Left cardiac atrium (tissue), 4 donors: ENCODE data around the gene KCNC2. TPM values are rescaled to one million over a fixed set of nuclear protein-coding genes. Genes with fewer than 3 reads are reported as not detected.

Experiments used
- ATAC-seq, 2 donors: fragments of 200-7000 bp; cut with Tn5 transposase; one replicate each; pipeline ENCODE4 v1.9.1; 2020; ENCODE audit warnings: mild to moderate bottlenecking in 2 of 2, moderate library complexity in 2 of 2
- DNase-seq: peaks from one replicate; pipeline ENCODE4 v3.0.0-alpha.2; 2020
- intact Hi-C, 2 donors: fragments of 100-400 bp; cut with DNase I; formaldehyde crosslinking; loops; one replicate each; pipeline versions ENCODE4 v1.14.1 to v1.15.1; 2022 to 2023
- total RNA-seq, 2 donors: library from RNA; stranded (reverse); fragmentation: NEBNext Ultra II Directional; extraction: Animal tissue kit (Norgen Biotek cat#: 25700); gene quantifications; one replicate each; pipeline ENCODE4 v1.2.1, GENCODE V29; 2021
- donor health status: DM: no; HTN: yes; CAD: no.
- donor health status: DM: no; HTN: yes; CAD: no; lungs with severe emphysema.
- donor health status: DM: yes; HTN: yes; CAD: no.
- donor health status: Dilated cardiomyopathy.

Gene KCNC2
- total RNA-seq, 2 donors from 2014 or later: not detected

DNA sequence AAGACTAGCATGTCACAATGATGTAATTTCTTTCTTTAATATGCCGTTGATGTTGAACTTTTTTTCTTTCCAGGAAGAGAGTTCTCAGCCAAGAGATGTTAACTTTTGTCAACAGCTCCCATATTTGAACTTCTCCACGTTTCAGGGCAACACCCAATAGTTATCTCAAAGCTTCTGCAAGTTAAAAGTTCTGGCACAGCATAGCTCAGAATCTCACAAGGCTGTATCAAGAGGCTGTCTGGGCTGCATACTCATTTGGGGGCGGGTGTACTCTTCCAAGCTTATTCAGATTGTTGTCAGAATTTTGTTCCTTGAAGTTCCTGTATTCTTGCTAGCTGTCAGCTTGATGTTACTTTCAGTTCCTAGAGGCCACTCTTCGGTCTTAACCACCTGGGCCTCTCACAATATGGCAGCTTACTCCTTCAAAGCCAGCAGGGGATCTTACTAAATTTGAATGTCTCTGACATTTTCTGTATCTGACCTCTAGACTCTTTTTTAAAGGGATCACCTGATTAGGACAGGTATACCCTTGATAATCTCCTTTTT lies 38.9 kb downstream of the KCNC2 start:
- intact Hi-C loops: no loop called here
- DNase-seq: no peak
- ATAC-seq: peak in 1 of 2 donors; percentile 67

DNA sequence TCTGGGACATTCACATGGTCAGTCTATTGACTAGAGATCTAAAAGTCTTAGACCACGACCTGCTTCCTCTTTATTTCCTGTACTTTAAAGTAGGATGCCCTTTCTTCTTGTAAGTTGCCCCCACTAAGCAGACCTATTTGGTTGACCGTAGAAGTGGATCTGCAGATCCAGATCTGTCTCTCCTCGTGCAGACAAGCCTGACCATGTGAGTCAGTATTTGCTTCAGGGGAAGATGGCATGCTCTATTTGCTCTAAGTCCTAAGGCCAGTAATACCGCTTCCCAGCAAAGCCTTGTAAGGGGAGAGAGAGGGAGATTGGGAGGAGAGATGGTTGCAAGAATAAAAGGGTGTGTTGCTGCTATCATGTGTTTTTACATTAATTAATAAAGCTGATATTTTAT lies 46.8 kb downstream of the KCNC2 start:
- no peak for DNase-seq

DNA sequence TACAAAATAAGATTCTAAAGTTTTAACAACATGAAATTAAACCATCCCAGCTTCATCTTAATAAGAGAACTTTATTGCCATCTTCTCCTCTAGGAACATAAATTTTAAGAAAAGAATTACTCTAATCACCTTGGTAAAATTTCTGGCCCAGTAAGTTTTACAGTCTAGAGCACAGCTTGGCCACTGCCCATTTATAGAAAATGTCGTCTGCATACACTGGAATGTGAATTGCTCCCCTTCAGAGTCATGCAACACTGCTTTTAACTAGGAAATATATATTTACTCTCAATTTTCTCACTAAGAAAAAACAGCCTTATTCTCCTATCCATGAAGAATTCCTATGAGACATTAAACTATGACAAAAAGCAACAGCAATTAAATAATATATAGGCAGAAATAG lies 48.2 kb downstream of the KCNC2 start:
- intact Hi-C loops: no loop called here
- no peak for ATAC-seq

More for the DNA sequence above, 46.8 kb downstream of the KCNC2 start:
- no peak for ATAC-seq
- intact Hi-C loops: no loop called here

DNA sequence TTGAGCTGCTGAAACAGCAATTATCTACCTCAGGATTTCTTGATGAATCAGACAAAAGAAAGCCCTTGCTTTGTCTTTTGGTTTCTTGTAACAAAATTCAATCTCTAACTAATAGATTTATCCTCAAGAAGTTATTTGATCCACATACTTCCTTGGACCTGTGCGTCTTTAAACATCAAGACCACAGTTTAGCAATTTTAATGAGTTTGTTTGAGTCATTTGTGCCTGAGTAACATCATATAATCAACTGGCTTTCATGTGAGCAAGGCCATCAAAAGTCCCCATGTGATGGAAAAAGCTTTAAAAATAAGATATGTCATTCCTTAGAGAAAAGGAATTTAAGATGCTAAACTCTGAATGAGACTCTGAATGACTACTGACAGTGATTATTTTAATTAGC lies 52.3 kb downstream of the KCNC2 start:
- no peak for ATAC-seq
- intact Hi-C loops: no loop called here

More for the DNA sequence above, 48.2 kb downstream of the KCNC2 start:
- no peak for DNase-seq

DNA sequence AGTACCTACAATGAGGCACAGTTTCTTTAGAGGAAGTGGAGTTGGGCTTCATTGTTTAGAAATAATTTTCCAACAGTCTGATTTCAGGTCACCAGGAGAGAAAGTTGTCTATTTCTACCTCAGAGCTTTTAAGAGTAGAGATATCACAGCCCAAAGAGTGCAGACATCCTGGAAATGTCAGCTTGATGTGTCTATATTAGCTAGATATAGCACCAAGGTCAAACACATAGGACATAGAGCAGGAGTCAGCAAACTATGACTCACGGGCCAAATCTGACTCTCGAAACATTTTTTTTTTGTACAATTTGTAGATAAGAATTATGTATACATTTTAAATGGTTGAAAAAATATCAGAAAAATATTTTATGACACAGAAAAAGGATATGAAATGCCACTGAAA lies 53.7 kb downstream of the KCNC2 start:
- DNase-seq (no peak), ATAC-seq (no peak)
- intact Hi-C loops: no loop called here

More for the DNA sequence above, 52.3 kb downstream of the KCNC2 start:
- DNase-seq: no peak

DNA sequence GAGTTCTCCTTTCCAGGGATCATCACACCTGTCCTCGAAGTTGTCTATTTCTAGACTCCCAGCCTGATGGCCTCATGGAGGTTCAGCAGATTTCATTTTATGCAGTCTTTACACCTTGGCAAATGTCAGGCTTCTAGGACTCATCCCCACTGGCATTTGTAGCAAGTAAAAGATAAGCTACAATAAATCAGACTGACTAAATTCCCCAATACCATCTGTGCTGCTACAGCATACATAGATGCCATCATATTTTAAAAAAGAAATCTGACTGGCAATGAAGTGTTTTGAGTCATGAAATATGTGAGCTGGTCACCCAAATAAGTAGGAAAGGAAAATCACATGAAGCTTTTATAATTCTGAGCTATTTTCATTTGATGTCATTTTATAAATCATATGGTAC lies 55.3 kb downstream of the KCNC2 start:
- DNase-seq (no peak), ATAC-seq (no peak)
- intact Hi-C loops: no loop called here

DNA sequence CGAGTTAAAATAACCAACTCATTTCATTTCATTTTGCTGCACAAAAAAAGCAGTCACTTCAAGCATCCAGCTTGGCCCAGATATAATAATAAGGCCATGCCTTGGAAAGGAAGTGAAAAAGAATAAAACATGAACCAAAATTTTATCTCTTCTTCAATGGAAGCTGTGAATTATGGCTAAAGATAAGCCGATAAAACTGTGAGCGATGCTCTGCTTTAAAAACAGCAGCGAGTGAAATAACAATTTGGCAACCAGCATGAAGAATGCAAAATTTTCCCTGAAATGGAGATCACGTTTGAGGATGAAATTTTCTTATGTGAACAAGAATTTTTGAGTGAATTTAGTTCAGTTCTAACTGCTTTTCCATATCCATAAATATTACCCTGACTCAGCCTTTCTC lies 70.4 kb downstream of the KCNC2 start:
- no peak for DNase-seq
- intact Hi-C loops: no loop called here
- ATAC-seq: no peak

DNA sequence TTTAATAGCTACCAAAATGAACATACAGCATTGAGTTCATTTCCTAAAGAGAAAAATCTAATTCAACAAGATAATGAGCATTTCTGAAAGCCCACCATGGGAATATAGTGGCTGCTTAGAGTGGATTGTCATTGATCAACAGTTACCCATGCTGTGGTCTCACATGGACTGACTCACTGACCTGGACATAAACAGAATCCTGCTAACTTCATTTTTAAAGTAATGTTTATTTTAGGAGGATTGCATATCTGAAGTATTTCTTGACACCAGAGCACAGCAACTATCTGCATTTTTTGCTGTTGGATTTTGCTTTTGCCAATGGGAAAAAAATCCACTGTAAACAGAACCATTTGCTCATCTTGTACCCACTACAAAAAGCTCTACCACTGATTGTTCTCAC lies 71.7 kb downstream of the KCNC2 start:
- intact Hi-C loops: no loop called here
- ATAC-seq: no peak
- no peak for DNase-seq

DNA sequence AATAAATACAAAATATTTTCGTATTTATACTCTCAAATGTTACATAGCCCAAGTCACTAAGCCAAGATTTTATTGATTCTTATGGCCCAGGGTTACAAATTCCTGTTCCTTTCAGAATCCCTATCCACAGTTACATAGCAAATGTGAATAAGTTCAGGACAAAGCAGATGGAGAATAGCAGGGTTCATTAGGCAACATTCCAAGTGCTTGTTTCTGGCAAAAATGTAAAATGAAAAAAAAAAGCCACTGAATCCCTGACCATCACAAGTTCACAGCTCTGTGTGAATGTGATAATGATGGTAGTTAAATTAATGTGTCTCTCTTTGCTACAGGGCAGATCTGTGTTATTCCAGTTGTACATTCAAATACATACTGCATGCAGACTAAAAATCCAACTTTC lies 74.6 kb downstream of the KCNC2 start:
- ATAC-seq (no peak), DNase-seq (no peak)
- intact Hi-C loops: no loop called here

DNA sequence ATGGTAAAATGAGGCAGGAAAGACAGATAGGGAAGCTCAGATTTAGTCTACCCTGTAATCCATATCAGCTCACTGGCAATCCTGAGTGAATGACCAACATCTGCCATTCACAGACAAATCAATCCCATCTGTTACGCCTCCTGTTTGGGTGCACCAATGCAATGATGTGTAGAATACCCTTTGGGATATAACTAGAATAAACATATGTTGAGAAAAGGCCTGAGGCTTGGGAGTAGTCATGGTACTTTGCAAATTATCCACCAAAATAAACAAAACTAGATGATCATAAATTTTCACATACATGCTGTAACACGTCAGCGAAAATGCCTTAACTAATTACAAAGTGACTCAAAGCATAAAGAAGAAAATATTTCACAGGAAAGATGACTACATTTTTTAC lies 78.8 kb downstream of the KCNC2 start:
- intact Hi-C loops: no loop called here
- no peak for DNase-seq
- ATAC-seq: no peak

DNA sequence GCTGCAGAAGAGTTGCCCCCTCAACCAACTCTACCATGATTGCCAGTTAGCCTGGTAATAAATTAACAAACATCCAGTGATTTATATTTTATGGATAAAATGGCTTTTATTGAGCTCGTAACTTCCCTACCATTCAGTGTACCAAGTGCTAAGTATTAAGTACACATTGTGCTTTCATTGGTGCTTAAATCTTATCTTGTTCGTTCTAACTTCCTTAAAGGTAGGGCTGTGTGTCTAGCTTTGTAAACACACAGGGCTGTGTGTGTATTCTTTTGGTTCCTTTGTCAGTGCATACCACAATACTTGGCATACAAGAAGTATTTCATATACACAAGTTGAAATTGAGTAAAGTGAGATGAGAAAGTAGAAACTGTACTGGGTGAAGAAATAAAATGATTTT lies 80.4 kb downstream of the KCNC2 start:
- DNase-seq: no peak
- intact Hi-C loops: no loop called here
- ATAC-seq: no peak

DNA sequence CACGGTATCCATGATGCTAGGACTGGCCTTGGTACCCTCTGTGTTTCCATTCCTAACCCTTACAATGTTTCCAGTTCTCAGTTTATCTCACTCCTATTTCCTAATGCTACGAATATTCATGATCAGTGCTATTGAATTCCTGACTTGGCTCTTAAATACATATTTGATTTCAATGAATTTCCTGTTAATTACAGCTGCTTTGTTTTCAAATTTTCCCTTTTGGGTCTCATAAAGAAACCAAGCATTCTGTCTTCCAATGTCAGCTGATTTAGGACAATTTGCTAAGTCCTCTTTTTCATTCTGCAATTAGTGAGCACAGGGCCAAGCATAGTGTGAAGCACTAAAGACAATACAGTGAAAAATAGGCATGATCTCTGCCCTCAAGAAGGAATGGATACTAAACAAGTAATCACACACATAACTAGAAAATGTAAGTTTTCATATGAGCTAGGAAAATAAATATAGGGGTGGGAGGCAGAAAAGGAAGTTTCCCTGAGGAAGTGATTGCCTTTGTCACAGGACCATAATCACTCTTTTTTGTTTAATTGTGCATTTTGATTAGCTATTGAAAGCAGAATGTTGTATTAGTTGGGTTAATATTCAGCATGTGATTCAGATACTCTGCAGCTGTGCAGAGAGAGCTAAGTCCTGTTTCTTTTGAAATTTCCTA lies 88.5 kb downstream of the KCNC2 start:
- DNase-seq: no peak
- no peak for ATAC-seq
- intact Hi-C loops: no loop called here

DNA sequence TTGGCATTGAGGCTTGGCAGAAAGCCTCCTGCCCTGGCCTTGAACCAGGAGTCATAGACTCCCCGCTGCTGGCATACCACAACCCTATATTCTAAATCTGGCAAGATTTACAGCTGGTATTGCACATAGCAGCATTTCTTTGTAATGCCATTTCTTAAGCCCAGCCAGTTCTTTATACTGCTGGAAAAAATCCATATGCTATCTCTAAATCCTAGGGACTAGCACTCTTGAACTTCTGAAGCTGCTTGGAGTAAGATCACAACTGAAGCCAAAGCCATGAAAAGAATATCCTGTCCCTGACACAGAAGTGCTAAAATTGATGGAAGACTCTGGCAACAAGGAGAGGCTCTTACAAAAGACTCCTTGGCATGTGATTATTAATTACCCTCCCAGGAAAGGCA lies 89.3 kb downstream of the KCNC2 start:
- intact Hi-C loops: no loop called here
- no peak for ATAC-seq
- no peak for DNase-seq

DNA sequence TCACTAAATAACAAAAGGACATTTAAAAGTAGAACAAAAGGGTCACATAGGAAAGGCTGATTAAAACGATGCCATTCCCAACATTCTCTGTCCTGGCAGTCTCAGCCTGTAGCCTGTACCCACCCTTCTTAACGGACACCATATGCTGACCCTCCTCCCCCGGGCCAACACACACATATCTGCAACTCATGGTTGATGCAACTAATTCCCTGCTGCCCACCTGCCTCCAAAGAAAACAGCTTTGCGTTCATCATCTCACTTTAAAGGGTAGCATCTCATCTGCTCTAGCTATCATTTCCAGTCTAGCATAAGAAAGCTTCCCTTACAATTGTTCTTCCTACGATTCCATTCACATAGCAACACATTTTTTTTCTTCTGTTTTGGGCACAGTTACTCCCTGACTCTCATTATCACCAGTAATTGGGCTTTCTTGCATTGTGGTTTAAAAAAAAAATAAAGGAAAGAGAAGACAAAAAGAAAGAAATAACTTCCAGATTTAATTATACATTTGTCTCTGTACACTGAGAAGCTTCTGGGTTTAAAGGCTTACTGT lies 92.9 kb downstream of the KCNC2 start:
- DNase-seq (no peak), ATAC-seq (no peak)
- intact Hi-C loops: no loop called here

DNA sequence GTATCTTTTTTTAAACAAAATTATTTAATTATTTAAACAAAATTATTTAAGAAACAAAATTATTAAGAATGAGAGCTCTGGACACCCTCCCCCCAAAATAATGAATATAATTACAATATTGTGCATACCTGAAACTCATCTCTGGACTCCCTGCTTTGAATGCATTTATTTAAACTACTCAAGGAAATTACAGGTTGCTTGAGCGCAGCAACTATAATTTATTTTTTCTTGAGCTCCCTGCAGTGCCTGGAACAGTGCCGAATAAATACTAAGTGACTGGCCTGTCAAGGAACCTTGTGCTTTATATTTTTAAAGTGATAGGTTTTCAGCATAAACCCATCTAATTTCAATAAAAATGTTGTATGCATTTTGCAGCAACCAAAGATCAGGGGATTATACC lies 93.9 kb downstream of the KCNC2 start:
- ATAC-seq (no peak), DNase-seq (no peak)
- intact Hi-C loops: no loop called here

DNA sequence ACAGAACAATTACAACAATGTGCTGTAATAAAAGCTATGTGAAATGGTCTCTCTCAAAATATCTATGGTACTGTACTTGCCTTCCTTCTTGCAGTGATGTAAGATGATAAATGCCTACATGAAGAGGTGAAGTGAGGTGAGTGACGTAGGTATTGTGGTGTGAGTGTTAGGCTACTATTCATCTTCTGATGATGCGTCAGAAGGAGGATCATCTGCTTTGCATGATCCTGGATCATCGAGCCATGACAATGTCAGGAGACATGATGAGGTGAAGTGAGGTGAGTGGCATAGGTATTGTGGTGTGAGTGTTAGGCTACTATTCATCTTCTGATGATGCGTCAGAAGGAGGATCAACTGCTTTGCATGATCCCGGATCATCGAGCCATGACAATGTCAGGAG lies 105.8 kb downstream of the KCNC2 start:
- DNase-seq: no peak
- ATAC-seq: no peak
- intact Hi-C loops: no loop called here

DNA sequence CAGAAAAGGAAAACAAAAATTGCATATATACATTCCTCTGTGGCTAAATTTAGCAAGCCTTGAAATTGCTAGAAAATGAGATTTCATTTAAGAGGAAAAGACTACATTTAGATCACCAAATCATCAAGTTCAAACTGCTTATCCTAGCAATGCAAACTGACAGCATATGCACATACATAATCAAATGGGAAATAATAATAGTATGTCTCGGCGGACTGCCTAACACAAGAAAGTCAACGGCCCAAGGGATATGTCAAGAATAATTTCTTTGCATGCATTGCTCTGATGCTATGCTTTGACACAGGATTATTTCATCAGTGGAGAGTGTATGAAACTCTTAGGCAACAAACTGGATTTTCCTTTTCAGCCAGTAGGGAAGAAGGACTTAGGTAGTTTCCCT lies 107.9 kb downstream of the KCNC2 start:
- no peak for ATAC-seq
- intact Hi-C loops: no loop called here
- DNase-seq: no peak

DNA sequence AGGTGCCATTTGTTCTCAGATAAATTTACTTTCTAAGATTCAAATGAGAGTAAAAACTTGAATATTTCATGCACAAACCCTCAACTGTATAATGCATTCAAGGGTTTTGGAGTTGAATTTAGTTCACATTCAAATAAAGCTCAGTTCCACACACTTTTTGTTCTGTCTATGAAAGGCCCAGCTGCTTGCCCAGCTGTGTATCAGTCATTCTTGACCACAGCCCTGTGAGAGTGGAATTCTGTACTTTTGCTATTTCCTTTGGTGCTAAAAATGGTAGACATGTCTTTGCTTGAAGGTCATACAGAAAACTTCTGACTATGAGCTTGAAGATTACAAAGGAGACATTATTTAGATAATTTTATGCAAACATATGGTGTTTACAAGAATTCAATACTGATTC lies 110.4 kb downstream of the KCNC2 start:
- ATAC-seq (no peak), DNase-seq (no peak)
- intact Hi-C loops: no loop called here

DNA sequence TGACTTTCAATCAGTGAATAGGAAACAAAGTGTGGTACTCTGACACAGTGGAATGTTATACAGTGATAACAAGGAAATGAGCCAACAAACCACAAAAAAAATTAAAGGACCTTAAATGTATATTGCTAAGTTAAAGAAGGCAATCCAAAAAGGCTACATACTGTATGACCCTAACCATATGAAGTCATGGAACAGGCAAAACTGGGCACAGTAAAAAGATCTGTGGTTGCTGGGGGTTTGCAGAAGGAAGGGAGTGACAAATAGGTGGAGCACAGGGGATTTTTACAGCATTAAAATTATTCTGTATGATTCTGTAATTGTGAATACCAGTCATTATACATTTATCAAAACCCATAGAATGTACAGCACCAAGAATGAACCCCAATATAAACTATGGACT lies 112.6 kb downstream of the KCNC2 start:
- intact Hi-C loops: no loop called here
- ATAC-seq: no peak
- no peak for DNase-seq

DNA sequence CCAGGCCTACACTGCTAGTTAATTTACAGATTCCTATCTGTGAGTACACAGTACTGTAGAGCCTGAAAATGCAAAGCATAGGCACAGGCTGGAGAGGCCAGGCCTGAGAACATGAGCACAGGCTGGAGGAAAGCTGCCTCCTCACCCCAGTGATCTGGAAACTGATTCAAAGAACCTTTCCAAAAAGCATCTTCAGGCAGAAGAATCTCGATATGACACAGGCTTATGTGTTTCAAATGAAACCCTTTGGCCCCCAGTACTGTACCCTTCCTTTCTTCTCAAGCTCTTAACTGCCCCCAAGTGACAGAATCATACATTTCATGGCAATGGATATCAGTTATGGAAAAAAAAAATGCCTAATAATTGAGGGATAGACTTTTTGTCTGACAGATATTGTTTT lies 122.0 kb downstream of the KCNC2 start:
- DNase-seq (no peak), ATAC-seq (no peak)
- intact Hi-C loops: no loop called here
